Ovary (tissue), 3 donors: ENCODE data around the gene CDC42.

Experiments used
- CTCF ChIP-seq, 3 donors: fragments of 450-650 bp in 2 of 3; fragments of 200-600 bp in 1 of 3; IDR thresholded peaks; one replicate each; pipeline versions ENCODE4 v1.5.1 to v1.8.0; 2016 to 2022; ENCODE audit warnings: antibody characterized with exemption in 3 of 3, mild to moderate bottlenecking in 1 of 3
- EP300 ChIP-seq: sonication (generic); formaldehyde crosslinking; IDR thresholded peaks from one replicate; pipeline ENCODE4 v1.6.1; 2017; ENCODE audit warnings: antibody characterized with exemption
- POLR2A ChIP-seq: fragments of 450-650 bp; IDR thresholded peaks from one replicate; pipeline ENCODE4 v1.6.1; 2017; ENCODE audit warnings: antibody characterized with exemption, mild to moderate bottlenecking, moderate library complexity
- donor health status: DM: no; HTN: no; CAD: no.

- TF ChIP-seq CTCF (IDR thresholded peaks at IDR 0.05) (peak; percentile 55 to 92 (median 84)), EP300 (no peak), POLR2A (no peak)
Observed at GRCh38 chr1:22105611-22106207, 53.2 kb downstream of the CDC42 start.
